Germinal center (tissue), 1 donor: ENCODE data around the gene COL11A2.

Experiments
- DNase-seq: peaks from one replicate; pipeline ENCODE4 v3.0.0; 2012; ENCODE audit warnings: mixed read lengths, low spot score

Gene COL11A2

GRCh38 chr6:33206027-33206863 is 14.0 kb upstream of the COL11A2 start:
- DNase-seq, result no peak

DNA sequence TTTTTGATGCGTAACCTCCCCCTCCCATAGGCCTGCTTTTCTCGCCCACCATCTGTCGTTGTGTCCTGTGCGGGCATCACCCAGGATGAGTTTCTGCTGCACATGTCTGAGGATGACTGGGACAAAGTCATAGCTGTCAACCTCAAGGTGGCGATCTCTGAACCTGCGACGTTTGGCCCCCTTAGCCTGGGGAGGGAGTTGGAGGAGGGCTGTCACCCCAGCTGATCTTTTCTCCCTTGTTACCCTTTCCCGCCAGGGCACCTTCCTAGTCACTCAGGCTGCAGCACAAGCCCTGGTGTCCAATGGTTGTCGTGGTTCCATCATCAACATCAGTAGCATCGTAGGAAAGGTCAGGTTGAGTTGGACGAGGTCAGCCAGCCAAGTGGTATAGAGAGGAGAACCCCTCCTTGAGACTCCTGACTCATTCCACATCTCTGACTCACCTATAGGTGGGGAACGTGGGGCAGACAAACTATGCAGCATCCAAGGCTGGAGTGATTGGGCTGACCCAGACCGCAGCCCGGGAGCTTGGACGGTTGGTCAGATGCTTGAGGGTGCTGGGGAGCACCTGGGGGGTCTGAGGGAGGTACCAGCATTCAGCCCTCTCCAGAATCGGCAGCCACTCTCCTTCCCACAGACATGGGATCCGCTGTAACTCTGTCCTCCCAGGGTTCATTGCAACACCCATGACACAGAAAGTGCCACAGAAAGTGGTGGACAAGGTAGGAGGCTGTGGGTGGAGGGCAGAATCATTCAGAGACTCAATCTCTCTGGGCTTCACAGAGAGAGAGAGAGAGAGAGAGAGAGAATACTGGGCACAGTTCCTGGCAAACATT is 13.1 kb upstream of the COL11A2 start:
- no peak for DNase-seq

GRCh38 chr6:33204415-33205190 is 12.3 kb upstream of the COL11A2 start, which contains the start of gene HSD17B8:
TSS of gene HSD17B8 (plus strand) at chr6:33204655. CDS start at chr6:33204669, 14 bp downstream.
- peak; percentile 97 for DNase-seq

DNA sequence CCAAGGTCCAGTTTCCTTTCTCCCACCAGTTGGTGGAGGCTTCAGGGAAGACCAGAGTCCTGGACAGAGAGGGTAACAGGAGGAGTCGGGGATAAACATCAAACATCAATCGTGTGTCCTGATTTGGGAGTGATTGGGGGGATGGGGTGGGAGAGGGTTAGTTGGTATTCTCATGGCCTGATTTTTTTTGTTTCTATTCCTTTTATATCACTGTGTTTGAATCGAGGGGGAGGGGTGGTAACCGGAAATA is 11.8 kb upstream of the COL11A2 start:
- no peak for DNase-seq

DNA sequence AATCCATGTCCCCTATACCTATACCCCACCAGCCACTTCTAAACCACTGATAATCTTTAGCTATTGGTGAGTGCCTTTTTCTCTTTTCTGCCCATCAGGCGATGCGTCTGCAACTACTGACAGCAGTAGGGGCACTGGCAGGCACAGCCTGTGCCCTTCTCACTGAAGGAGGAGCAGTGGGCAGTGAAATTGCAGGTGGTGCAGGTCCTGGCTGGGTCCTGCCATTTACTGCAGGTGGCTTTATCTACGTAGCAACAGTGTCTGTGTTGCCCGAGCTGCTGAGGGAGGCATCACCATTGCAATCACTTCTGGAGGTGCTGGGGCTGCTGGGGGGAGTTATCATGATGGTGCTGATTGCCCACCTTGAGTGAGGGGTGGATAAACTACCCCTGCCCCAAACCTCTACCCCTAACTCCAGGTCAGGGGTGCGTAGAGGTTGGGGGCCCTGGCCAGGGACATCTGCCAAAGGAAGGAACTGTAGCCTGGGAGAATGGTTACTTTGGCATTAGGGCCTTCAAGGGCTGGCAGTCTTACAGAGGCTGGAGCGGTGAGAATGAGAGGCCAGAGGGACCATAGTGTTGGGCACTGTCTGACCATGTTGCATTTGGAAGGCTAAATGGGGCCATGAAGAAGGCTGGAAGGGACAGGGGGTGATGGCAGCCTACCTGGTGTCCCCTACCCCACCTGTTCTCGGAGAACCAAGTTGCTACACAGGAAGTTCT is 11.3 kb upstream of the COL11A2 start:
- DNase-seq, result no peak

DNA sequence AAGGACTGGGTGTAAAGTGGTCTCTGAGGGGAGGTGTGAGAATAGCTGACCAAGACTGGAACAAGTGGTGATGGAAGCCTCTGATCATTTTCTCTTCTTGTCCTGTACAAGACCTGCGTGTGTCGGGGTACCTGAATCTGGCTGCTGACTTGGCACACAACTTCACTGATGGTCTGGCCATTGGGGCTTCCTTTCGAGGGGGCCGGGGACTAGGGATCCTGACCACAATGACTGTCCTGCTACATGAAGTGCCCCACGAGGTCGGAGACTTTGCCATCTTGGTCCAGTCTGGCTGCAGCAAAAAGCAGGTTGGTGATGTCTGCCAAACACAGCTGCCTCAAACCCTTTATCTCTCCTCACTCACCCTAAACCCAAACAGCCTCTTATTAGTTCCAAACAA is 10.5 kb upstream of the COL11A2 start:
- no peak for DNase-seq

DNA sequence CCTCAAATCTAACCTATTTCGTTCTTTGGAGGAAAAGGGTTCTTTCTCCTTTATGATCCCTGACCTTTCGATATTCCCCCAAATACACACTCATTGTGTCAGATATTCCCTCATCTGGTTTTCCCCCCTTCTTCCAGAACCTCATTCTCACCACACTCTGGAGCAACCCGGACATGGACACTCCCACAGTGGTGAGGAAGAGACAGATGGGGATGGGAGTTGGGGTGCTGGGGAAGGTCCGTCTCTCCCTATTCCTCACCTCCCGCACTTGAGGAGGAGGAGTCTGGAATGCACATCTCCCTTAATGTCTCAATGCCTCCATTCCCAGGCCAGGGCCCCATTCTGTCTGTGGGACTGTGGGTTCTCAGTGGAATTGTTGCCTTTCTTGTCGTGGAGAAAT is 9.7 kb upstream of the COL11A2 start:
- no peak for DNase-seq

DNA sequence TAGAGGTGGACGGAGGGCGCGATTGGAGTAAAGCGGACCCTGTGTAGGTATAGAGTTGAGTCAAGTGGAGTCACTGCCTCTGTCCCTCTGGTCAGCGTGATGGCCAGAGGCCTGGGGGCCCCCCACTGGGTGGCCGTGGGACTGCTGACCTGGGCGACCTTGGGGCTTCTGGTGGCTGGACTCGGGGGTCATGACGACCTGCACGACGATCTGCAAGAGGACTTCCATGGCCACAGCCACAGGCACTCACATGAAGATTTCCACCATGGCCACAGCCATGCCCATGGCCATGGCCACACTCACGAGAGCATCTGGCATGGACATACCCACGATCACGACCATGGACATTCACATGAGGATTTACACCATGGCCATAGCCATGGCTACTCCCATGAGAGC is 8.9 kb upstream of the COL11A2 start:
- DNase-seq, result no peak

DNA sequence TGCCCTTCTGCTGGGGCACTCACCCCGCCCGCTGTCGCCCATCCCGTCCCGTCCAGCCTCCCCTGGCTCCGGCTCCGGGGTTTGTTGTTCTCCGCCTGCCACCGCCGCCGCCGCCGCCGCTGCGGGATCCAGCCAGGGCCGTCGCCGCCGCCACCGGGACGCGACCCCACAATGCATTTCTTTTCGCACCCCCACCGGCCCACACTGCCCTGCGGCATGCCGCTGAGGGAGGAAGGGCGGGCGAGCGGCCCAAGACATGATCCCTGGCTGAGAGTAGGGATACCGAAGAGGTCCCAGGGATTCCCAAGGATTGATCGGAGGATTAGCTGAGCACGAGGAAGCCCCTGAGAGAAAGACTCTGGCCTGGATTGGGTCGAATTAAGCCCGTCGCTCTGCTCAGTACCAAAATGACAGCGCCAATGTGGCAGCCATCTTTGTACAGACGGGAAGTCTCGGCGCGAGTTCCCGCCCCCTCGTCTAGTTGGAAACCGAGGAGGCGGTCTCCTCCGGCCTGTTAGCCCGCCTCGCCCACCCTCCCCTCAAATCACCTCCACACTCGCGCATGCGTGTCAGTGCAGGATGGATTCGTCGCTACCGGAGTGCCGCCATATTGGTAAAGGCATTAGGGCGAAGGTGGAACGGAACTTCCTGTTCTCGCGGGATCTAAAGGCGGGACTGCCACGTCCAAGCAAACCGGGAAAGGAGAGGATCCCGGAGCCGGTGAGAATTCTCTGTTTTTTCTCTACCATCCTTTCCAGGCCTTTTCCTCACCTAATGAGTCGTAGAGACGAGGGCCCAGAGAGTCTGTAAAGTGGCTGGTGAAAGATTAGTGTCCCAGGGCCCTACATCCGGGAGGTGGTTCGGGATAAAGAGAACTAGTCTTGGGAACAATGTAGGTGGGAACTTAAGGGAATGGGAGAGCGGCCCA is 8.2 kb upstream of the COL11A2 start, which contains the start of the genes RXRB and SLC39A7:
Gene RXRB, minus strand, starts transcription at position 447 of the 928 bp plus-strand sequence. Its CDS starts 189 bp downstream, at position 258.
Gene SLC39A7, plus strand, starts transcription at position 649 of the 928 bp plus-strand sequence. CDS start 379 bp downstream, outside the sequence.
- DNase-seq, result peak; percentile 98

DNA sequence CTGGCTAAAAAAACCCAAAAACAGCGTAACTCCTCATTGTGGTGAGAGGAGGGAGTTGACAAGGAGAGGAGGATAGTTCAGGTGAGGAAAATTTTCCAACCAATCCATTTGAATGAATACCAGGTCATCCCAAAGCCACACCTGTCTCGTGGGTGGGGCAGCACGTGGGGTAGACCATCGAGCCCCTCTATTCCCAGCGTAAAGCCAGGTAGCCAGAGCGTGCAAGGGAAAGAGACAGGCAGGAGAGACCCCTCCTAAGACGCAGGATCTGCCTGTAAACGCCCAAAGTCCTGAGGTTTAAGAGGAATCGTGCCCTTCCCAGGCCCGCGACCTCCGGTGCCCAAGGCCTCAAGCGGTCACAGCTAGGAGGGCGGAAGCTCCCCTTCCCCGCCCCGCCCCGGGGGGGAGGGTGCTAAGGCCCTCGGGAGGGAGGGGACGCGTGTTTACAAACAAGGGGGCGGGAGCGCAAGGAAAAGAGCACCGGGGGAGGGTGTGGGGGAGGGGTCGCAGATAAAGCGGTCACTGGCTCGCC is 7.5 kb upstream of the COL11A2 start:
- peak; percentile 77 for DNase-seq

GRCh38 chr6:33198853-33199436 is 6.7 kb upstream of the COL11A2 start:
- no peak for DNase-seq

GRCh38 chr6:33198159-33198852 is 6.0 kb upstream of the COL11A2 start:
- no peak for DNase-seq

DNA sequence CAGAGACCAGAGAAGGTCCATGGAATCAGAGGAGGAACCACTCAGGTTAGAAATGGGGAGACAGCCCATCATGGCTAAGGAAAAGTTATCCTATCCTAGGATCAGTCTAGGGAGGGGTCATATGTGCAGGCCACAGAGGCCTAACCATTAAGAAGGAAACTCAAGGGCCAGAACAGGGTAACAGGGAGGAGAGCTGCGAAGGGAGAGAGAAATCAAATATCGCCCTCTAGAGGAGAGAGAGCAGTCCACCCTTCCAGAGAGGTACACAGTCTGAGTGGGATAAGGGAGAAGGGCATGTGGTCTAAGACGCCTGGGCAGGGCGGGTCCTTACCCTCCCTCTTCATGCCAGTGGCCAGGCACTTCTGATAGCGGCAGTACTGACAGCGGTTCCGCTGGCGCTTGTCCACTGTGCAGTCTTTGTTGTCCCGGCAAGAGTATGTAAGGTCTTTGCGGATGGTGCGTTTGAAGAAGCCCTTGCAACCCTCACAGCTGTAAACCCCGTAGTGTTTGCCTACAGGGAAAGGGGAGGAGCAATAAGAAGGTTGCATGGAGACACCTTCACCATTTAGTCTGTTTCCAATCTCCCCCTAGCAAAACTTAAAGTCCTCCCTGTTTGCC is 5.3 kb upstream of the COL11A2 start:
- peak; percentile 76 for DNase-seq

DNA sequence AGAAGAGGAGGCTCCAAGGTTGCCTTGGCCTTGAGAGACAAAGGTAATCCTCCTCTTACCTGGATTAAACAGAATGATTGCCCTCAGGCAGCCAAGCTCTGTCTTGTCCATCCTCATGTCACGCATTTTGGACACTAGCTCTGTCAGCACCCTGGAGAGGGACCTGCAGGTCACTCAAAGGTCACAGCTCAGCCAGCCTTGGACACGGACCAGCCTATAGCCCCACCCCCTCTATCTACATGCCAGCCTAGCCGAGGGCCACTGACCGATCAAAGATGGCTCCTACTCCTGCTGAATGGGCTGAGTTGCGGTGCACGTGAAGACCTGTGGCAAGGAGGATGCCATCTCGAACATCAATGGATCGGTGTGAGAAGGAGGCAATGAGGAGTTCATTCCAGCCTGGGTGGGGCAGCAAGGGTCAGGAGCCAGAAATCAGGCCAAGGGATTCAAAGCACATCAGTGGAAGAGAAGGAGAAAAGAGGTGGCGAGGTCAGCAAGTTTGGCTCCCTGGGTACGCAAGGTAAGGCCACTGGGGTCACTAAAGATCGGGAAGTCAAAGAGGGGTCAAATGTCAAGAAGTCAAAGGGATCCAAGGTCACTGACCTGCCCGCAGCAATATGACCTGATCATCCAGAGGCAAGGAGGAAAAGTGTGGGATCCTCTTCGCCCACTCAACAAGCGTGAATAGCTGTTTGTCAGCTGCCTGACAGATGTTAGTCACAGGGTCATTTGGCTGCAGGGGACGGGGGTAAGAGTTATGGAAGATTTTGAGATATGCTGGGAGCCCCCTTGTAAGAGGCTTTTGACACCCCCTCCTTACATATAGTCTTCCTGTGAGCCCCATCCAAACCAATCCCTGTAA is 3.3 kb upstream of the COL11A2 start:
- no peak for DNase-seq

- DNase-seq, result no peak
Measured at GRCh38 chr6:33194431-33194979, 2.2 kb upstream of the COL11A2 start.

GRCh38 chr6:33193619-33194018 is 1.4 kb upstream of the COL11A2 start:
- no peak for DNase-seq
